NCI-H2171 treated with DMSO at 0.1 percent for 48 hours (cell line): ENCODE measurements around the gene RDH5.

ENCODE experiments used
- DNase-seq: peaks from one replicate; lab custom pipeline; 2025; lab: John Stamatoyannopoulos, UW

Gene RDH5, protein sequence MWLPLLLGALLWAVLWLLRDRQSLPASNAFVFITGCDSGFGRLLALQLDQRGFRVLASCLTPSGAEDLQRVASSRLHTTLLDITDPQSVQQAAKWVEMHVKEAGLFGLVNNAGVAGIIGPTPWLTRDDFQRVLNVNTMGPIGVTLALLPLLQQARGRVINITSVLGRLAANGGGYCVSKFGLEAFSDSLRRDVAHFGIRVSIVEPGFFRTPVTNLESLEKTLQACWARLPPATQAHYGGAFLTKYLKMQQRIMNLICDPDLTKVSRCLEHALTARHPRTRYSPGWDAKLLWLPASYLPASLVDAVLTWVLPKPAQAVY

DNA sequence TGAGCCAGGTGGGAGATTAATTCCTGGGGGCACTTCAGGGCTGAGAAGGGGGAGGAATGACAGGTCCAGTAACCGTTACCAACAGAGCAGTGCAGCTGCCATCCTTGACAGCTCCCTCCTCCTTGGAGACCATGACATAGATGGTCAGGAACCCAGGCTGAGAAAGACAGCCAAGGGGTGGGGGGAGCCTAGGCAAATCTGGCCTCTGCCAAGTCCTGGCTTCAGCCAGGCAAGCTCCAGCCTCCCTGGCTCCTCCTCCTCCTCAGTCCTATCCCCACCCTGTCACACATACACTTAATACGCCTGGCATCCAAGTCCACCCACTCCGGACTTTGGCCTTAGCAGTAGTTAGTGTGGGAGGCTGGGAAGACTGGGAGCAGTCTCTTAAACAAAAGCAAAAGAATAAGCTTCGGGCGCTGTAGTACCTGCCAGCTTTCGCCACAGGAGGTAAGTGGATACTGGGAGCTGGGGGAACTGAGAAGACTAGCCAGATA lies at the start of gene RDH5:
RDH5 (plus strand) TSS at position 323 of the 494 bp plus-strand sequence. CDS start 792 bp downstream, outside the sequence.
- no peak for DNase-seq

DNA sequence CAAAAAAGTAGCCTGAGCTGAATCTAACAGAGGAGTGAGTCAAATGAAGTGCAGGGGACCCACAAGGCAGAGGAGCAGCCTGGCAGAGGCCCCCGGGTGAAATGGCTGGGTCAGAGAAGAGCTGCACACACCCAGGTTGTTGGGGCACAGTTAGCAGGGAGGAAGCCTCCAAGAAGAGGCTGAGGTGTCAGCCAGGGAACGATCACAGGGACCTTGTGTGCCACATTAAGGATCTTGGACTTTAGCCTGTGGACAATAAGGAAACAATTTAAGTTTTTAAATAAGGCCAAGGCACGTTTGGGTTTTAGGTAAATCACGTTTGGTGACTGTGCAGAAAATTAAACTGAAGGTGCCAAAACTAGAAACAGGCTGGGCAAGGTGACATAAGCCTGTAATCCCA lies 48.4 kb upstream of the RDH5 start:
- no peak for DNase-seq

DNA sequence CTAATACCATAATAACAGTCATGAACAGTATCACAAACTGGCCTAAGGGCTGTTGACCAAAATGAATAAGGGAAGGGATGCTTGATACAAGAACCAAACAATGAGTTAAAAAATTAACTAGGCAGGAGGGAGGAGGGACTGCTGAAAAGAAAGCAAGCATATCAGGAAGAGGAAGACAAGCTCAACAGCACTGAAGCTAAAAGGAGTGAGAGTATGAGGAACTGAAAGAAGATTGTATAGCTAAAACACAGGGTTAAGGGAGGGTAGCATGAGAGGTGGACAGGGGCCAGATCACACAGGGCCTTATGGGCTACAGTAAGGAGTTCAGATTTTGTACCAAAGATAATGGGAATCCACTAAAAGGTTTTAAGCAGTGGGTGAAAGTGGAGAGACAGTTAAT lies 46.6 kb upstream of the RDH5 start:
- no peak for DNase-seq

DNA sequence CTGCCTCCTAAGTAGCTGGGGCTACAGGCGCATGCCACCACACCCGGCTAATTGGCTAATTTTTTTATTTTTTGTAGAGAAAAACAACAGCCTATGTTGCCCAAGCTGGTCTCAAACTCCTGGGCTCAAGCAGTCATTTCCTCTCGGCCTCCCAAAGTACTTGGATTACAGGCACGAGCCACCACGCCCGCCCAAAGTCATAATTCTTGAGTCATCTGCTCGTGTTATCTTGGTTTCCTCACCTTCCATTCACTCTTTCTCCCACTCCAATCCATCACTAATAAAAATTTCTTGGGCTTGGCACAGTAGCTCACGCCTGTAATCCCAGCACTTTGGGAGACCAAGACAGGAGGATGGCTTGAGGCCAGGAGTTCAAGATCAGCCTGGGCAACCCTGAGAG lies 44.5 kb upstream of the RDH5 start:
- DNase-seq, result no peak

DNA sequence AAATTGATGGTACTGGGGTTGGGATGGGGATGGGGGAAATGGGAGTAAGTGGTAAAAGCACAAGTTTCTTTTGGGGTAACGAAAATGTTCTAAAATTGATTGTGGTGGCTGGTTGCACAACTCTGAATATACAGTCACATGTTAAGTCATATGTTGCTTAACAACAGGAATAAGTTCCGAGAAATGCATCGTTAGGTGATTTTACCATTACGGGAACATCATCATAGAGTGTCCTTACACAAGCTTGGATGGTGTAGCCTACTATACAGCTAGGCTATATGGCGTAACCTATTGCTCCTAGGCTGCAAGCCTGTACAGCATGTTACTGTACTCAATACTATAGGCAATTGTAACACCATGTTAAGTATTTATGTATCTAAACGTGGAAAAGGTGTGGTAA lies 43.5 kb upstream of the RDH5 start:
- DNase-seq, result no peak

DNA sequence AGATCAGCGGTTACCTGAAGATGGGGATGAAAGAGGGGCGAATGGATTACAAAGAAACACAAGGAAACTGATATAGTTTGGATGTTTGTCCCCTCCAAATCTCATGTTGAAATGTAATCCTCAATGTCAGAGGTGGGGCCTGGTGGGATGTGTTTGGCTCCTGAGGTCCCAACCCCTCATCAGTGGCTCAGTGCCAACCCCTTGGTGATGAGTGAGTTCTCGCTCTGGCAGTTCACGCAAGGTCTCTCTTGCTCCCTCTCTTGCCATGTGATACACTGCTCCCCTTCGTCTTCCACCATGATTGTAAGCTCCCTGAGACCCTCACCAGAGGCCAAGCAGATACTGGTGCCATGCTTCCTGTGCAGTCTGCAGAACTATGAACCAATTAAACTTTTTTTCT lies 40.5 kb upstream of the RDH5 start:
- DNase-seq, result no peak

DNA sequence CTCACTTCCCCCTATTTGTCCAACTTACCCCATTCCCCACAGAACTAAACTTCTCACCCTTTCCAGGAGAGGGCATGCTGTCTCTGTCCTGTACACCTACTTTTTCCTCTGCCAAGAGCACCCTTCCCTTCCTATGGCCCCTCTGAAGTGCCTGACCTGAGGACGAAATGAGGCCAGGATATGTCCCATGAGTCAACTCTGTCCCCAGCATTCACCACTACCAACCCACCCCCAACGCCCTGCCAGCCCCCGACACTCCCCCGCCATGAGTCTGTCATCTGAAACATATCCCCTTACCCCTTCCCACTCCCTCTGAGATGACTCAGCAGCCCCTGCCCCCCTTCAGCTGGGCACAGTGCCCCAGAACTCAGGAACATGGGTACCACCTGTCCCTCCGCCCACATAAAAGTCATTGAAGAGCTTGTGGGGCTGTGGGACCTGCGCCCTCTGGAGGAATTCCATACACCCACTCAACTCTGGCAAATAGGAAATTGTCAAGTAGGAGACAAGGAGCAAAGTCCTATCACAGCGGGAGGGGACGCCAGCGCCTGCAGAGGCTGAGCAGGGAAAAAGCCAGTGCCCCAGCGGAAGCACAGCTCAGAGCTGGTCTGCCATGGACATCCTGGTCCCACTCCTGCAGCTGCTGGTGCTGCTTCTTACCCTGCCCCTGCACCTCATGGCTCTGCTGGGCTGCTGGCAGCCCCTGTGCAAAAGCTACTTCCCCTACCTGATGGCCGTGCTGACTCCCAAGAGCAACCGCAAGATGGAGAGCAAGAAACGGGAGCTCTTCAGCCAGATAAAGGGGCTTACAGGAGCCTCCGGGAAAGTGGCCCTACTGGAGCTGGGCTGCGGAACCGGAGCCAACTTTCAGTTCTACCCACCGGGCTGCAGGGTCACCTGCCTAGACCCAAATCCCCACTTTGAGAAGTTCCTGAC lies 38.8 kb upstream of the RDH5 start:
- DNase-seq, result peak; percentile 65

DNA sequence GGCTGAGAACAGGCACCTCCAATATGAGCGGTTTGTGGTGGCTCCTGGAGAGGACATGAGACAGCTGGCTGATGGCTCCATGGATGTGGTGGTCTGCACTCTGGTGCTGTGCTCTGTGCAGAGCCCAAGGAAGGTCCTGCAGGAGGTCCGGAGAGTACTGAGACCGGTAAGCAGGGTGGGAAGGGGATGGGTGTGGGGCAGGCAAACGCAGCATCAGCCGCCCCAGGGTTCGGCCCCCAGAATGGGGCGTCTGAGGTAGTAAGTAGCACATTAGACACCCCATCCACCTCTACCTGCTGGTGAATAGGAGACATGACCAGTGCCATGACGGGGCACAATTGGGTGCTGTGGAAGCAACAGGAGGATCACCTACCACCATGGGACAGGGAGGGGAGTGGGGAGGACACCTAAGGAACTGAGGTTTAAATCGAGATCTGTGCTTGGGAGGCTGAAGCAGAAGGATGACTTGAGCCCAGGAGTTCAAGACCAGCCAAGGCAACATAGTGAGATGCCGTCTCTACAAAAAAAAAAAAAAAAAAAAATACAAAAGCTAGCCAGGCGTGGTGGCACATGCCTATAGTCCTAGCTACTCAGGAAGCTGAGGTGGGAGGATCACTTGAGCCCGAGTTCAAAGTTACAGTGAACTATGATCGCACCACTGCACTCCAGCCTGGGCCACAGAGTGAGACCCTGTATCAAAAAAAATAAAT lies 38.0 kb upstream of the RDH5 start:
- no peak for DNase-seq

DNA sequence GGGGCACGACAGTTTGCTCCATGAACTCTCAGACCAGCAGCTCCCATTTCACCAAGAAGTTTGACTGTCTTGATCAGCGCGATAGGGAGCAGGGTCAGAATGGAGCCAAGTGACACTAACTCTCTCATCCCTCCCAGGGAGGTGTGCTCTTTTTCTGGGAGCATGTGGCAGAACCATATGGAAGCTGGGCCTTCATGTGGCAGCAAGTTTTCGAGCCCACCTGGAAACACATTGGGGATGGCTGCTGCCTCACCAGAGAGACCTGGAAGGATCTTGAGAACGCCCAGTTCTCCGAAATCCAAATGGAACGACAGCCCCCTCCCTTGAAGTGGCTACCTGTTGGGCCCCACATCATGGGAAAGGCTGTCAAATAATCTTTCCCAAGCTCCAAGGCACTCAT lies 36.5 kb upstream of the RDH5 start:
- no peak for DNase-seq

DNA sequence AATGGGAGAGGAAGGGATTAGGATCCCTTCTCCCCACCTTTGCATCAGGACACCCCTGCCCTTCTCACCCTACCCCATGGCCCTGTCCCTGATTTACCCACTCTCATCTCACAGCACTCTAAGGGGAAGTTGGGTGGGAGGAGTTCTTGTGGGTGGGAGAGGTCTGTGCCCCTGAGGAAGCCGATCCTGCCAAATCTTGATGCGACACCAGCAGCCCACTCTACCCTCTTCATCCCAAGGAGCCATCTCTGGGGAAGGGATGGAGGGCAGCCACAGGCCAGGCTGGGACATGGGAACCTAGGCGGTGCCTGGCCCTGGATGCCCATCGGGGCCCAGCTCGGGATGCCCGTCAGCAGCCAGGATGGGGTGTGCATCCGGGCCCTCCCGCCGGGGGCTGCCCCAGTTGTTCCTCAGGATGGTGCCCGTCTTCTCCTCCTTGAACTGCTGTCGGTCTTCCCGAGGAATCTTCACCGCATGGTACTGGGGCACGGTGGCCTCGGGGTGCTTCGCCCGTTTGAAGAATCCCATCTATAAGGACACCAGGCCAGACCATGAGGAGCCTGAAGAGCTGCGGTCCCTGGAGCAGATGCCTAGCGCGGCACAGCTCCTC lies 35.3 kb upstream of the RDH5 start:
- DNase-seq, result no peak

DNA sequence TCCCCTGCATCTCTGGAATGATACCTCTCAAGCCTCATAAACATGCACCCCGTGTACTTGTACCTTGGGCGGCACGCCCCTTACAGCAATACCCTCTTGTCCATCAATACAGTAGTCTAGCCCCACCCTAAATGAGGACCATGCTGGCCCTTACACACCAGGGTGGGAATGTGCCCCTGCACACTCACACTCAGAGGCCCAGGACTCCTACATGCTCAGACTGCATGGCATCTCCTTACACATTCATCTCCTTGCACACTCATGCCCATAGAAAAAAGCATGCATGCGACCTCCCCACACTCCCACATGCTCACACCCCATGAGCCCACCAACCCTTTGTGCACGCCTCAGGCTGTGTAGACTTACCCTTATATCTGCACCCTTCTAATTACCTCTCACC lies 34.5 kb upstream of the RDH5 start:
- no peak for DNase-seq

DNA sequence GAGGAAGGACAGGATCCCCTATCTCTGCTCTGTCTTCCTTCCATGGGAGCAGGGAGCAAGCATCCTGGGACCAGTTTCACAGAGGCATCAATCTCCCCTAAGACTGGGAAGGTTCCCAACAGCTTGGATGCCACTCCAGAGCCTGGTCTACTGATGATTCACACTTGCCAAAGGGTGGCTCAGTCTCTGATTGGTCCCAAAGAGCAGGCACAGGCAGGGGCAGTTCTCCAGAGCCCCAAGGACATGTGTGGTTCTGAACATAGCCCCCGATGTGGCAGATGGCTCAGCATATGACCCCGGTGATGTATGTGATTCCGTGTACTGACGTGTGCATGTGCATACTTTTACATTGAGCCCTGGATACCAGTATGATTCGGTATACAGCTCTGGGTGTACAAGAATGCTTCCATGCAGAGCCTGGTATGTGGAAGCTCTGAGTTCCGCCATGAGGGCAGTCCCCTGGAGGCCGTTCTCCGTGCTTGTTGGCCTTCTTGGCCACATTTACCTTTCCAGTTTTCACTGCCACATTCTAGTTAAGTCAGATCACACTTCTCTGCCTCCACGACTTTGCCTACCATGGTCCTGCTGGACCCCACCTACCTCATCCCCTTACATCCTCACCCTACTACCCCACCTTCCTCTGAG lies 33.7 kb upstream of the RDH5 start:
- no peak for DNase-seq

DNA sequence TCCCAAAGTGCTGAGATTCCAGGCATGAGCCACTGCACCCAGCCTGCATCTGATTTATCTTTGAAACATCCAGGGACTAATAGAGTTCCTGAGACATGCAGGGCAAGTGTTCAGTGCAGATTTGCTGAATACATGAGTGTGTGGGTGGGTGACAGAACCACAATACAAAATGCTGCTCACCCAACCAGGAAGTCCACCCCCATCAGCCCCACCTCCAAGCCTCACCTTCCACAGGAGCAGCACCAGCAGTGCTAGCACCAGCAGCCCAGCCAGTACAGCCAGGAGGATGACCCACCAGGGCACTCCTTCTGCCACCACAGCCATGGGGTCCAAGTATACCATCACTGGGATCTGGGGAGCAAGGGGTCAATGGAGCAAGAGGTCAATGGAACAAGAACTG lies 32.4 kb upstream of the RDH5 start:
- no peak for DNase-seq

DNA sequence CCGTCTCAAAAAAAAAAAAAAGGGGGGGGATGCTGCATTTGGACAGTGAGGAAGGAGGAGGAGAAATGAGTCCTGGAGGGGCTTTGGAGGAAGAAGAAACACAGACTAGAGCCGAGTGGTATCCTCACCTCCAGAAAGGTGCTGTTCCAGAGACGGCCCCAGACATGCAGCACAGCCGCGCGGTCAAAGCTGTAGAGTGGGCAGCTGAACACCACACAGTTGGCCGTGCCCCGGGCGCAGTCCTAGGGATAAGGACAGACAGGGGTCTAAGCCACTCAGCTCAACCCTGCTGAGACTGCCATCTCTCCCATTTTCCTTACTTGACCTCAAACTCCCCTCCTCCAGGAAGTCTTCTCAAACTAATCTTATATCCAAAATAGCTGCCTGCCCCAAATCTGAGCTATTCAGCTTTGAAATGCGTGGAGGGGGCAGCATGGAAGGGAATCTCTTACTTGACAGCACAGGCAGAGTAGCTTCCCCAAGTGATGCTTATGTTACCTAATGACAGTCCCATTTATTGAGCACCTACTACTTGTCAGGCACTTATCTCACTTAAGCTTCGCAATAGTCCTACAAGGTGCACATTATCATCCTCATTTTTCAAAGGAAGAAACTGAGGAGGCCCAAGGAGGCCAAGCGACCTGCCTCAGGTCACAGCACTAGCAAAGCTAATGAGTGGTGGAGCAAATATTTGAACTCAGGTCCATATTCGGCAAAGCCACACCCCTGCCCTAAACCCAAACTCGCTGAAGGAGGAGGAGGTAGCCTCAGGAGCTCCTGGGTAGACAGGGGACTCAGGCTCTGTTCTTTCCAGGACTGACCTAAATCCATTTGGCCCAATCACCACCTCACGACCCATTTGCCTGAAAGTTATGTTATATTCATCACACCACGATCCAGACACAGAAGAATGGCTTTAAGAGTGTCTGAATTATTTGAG lies 31.2 kb upstream of the RDH5 start:
- DNase-seq, result no peak

DNA sequence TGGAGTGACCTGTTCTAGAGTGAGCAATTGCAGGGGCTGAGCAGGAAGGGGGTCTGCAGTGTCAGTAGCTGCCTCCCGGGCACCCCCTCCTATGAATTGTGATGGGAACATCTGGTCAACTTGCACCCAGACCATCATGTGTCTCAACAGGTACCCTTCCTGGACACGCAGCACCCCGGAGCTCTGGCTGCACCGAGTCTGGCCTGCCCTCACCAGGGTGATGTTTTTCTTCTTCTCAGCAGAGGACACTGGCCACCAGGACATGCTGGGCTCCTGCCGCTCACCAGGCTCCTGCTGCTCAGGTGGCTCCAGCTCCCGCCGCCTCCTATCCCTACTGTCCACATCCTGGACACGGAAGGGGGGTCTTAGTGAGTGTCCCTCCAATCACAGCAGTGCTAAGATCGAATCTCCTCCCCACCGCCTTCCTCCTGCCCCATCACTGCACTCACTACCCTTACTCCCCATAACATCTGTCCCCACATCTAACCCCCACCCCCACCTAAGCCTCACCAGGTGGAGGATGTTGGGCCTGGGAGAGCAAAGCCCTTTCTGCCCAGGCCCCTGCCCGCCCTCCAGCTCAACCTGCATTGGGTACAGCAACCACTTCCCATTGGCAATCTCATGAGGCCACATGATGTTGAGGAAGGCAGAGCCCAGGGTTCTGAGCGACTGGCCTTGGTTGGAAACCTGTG lies 27.4 kb upstream of the RDH5 start:
- DNase-seq, result no peak

DNA sequence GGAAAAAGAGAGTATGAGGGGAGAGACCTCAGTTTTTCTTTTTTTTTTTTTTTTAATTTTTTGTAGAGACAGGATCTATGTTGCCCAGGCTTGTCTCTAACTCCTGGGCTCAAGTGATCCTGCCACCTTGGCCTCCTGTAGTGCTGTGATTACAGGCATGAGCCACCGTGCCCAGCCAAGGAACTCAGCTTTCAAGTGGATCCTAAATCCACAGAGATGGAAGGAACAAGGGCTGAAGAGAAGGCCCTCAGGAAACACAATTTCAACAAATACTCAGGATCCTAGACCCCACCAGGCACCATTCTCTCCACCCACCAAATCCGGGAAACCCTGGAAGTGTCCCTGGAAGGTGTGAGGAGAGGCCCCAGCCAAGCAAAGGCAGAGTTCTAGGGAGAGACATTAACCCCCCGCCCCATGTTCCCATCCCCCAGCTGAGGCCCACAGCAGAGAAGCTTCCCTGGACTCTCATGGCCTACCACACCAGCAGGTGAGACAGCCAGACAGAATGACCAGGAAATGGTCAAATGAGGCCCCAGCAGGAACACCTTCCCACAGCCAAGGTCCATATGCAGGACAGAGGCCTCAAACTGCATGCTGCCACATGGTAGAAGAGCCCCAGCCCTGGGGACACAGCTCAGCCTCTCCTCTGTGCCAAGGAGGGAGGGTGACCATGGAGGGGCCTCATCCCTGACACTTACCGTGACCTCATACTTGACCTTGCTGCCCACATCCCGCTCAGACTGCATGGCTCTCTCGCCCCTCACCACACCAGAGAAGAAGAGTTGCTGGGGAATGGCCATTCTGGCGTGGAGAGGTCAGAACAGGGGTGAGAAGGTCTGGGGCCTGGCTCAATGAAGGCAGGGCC lies 26.6 kb upstream of the RDH5 start:
- DNase-seq, result no peak

DNA sequence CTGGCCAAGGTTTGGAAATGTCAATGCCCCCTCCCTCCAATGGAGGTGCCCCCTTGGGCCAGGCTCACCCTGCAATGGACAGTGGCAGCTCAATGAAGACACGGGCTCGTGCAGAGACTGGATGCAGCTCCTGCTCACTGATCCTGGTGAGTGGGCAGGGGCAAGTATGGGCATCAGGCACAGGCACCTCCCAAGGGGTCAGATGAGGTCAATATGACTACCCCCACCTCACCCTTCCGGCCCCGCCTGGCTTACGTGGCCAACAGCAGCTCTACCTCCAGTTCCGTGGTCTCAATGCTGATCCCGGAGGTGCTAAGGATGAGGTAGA lies 26.0 kb upstream of the RDH5 start:
- no peak for DNase-seq

DNA sequence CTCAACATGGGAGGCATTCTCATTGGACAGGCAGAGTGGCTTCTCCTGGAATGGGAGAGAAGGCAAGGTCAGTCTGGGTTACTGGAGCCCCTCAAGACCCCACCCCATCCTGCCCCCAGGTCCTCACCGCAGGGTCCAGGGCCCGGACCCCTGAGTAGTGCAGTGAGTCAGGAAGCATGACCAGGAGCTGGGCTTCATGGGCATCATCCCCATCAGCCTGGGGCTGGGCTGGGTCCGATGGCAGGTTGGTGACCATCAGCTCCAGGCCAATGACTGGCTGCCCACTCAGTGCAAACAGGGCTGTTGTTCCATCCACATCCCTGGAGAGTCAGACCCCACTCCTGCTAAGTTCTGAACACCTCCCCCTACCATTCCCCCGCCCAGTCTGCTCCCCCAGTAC lies 25.5 kb upstream of the RDH5 start:
- DNase-seq, result no peak

DNA sequence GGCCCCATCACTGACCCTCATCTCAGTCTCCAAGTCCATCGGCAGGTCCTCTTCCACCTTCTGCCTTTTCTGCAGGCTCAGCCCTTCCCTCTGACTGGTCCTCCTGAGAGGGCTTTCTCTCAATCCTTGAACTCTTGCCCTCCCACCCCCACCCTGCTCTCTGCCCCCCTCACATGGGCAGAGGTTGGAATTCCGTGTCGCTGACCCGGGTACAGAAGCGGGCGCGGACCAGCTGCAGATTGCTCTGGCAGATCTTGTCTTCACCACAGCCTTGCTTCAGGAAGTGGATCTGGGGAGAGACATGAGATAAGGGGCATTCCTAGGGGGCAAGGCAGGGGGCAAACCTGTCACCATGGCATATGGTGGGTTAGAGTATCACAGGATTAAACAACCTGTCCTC lies 24.8 kb upstream of the RDH5 start:
- DNase-seq, result no peak
